A549 (cell line): ENCODE data around the gene FGFR3. TPM values are rescaled to one million over a fixed set of nuclear protein-coding genes. Genes with fewer than 3 reads are reported as not detected.

Source experiments
- ATAC-seq, 2 experiments: fragments of 200-7000 bp in 1 of 2; fragments of >200 bp in 1 of 2; cut with Nextera tagmentation in 1 of 2; cut with Tn5 transposase in 1 of 2; 3 replicates each; pipeline versions ENCODE4 v1.8.0 to v1.9.1; 2018 to 2020; ENCODE audit warnings: mild to moderate bottlenecking in 1 of 2, moderate library complexity in 1 of 2
- CTCF ChIA-PET: fragments of 300-600 bp; sonication (Branson Sonifier 250); formaldehyde crosslinking; extraction: SDS; loops from one replicate; lab custom pipeline; 2021; ENCODE audit warnings: antibody characterized with exemption, inconsistent platforms; lab: Yijun Ruan, JAX
- POLR2A ChIA-PET: fragments of 350-600 bp; formaldehyde crosslinking; extraction: SDS; loops from one replicate; lab custom pipeline; 2021; ENCODE audit warnings: antibody characterized with exemption, inconsistent platforms; lab: Yijun Ruan, JAX
- DNase-seq, 2 experiments: peaks; one replicate each; pipeline versions ENCODE4 v3.0.0 to v3.0.0-alpha.2; 2011 to 2016; ENCODE audit warnings: low read depth in 1 of 2, low spot score in 1 of 2
- FAIRE-seq: peaks from 2 replicates; lab custom pipeline; 2011; peaks lifted over from hg19 to GRCh38; lab: Jason Lieb, UNC
- H3K27ac ChIP-seq, 2 experiments: fragments of >200 bp; sonication (Bioruptor Twin); formaldehyde crosslinking; 3 replicates each; pipeline ENCODE4 v1.5.1; 2016 to 2017
- H3K4me1 ChIP-seq: fragments of >200 bp; sonication (Bioruptor Twin); formaldehyde crosslinking; 3 replicates; pipeline ENCODE4 v1.6.1; 2016
- H3K4me2 ChIP-seq: fragments of >200 bp; sonication (Bioruptor Twin); formaldehyde crosslinking; 3 replicates; pipeline ENCODE4 v1.6.1; 2016
- H3K4me3 ChIP-seq: fragments of >200 bp; sonication (Bioruptor Twin); formaldehyde crosslinking; 3 replicates; pipeline ENCODE4 v1.5.1; 2016
- H3K9me3 ChIP-seq: fragments of >200 bp; sonication (Bioruptor Twin); formaldehyde crosslinking; 3 replicates; pipeline ENCODE4 v1.6.1; 2016
- CBX2 ChIP-seq: fragments of 200-600 bp; sonication (generic); IDR thresholded peaks from 2 replicates; pipeline ENCODE4 v1.6.1; 2016; ENCODE audit warnings: low read depth, mild to moderate bottlenecking, borderline replicate concordance
- CEBPB ChIP-seq, 2 experiments: fragments of >200 bp in 1 of 2; sonication (Bioruptor Twin) in 1 of 2; formaldehyde crosslinking in 1 of 2; IDR thresholded peaks; 2 replicates each; pipeline ENCODE4 v1.6.1; 2012 to 2016
- CHD2 ChIP-seq: fragments of 150-350 bp; IDR thresholded peaks from 2 replicates; pipeline ENCODE4 v1.6.1; 2014; ENCODE audit warnings: low read length; ENCODE audit not compliant: partially characterized antibody
- CHD4 ChIP-seq: fragments of 200-600 bp; sonication (generic); IDR thresholded peaks from 2 replicates; pipeline ENCODE4 v1.6.1; 2016; ENCODE audit warnings: antibody characterized with exemption, mild to moderate bottlenecking, borderline replicate concordance
- EHMT2 ChIP-seq: fragments of 200-600 bp; sonication (generic); IDR thresholded peaks from 2 replicates; pipeline ENCODE4 v1.6.1; 2016; ENCODE audit warnings: antibody characterized with exemption, low read depth, mild to moderate bottlenecking, moderate library complexity
- FOXS1 ChIP-seq: fragments of 250-450 bp; sonication (Bioruptor Pico); IDR thresholded peaks from 2 replicates; pipeline ENCODE4 v1.5.0; 2020; ENCODE audit warnings: mild to moderate bottlenecking, moderate library complexity
- GATA3 ChIP-seq: IDR thresholded peaks from 2 replicates; pipeline ENCODE4 v1.6.1; 2012; ENCODE audit warnings: borderline replicate concordance
- HOXA7 ChIP-seq: fragments of 250-450 bp; sonication (Bioruptor Pico); IDR thresholded peaks from 2 replicates; pipeline ENCODE4 v1.5.0; 2020; ENCODE audit warnings: mild to moderate bottlenecking, moderate library complexity
- KDM1A ChIP-seq: fragments of 200-600 bp; sonication (generic); IDR thresholded peaks from 2 replicates; pipeline ENCODE4 v1.6.1; 2016; ENCODE audit warnings: low read depth, mild to moderate bottlenecking
- MAZ ChIP-seq: fragments of 150-350 bp; IDR thresholded peaks from 2 replicates; pipeline ENCODE4 v1.6.1; 2014; ENCODE audit warnings: antibody characterized with exemption, low read depth, low read length, borderline replicate concordance
- NFE2L2 ChIP-seq: fragments of 150-350 bp; conservative IDR thresholded peaks from 2 replicates; pipeline ENCODE4 v1.6.1; 2014; ENCODE audit warnings: low read length
- NPAS2 ChIP-seq: fragments of 250-450 bp; sonication (Bioruptor Pico); IDR thresholded peaks from 2 replicates; pipeline ENCODE4 v1.8.0; 2022; ENCODE audit warnings: mild to moderate bottlenecking, moderate library complexity, borderline replicate concordance
- NR3C1 ChIP-seq: fragments of >200 bp; sonication (Bioruptor Twin); formaldehyde crosslinking; IDR thresholded peaks from 3 replicates; pipeline ENCODE4 v1.6.1; 2017
- POLR2A ChIP-seq: IDR thresholded peaks from 2 replicates; pipeline ENCODE4 v1.6.1; 2012; ENCODE audit warnings: mild to moderate bottlenecking, low read length
- RAD21 ChIP-seq, 2 experiments: fragments of >200 bp in 1 of 2; sonication (Bioruptor Twin) in 1 of 2; formaldehyde crosslinking in 1 of 2; IDR thresholded peaks in 1 of 2; conservative IDR thresholded peaks in 1 of 2; 2 replicates in 1 of 2; 3 replicates in 1 of 2; pipeline ENCODE4 v1.6.1; 2012 to 2018; ENCODE audit warnings: inconsistent platforms in 1 of 2
- RARB ChIP-seq: fragments of 250-450 bp; sonication (Bioruptor Pico); IDR thresholded peaks from 2 replicates; pipeline ENCODE4 v1.8.0; 2021; ENCODE audit warnings: mild to moderate bottlenecking, moderate library complexity
- RFX5 ChIP-seq: fragments of 450-650 bp; IDR thresholded peaks from 2 replicates; pipeline ENCODE4 v1.7.1; 2014; ENCODE audit warnings: antibody characterized with exemption, mild to moderate bottlenecking, moderate library complexity
- SMC3 ChIP-seq: fragments of >200 bp; sonication (Bioruptor Twin); formaldehyde crosslinking; IDR thresholded peaks from 3 replicates; pipeline ENCODE4 v1.6.1; 2018; ENCODE audit warnings: inconsistent platforms
- SREBF2 ChIP-seq: fragments of 450-650 bp; IDR thresholded peaks from 2 replicates; pipeline ENCODE4 v1.6.1; 2014; ENCODE audit warnings: mild to moderate bottlenecking, moderate library complexity
- ZC3H11A ChIP-seq: fragments of 450-650 bp; IDR thresholded peaks from 2 replicates; pipeline ENCODE4 v1.6.1; 2014; ENCODE audit warnings: antibody characterized with exemption, mild to moderate bottlenecking
- WGBS: methylation state at CpG from one replicate; pipeline ENCODE4 v1.1.6; 2017; ENCODE audit errors: missing lambda C conversion rate; 5-methylcytosine and 5-hydroxymethylcytosine counted together
- polyA plus RNA-seq, 4 experiments: library from polyadenylated mRNA; depleted of rRNA in 3 of 4; stranded (reverse); fragments of >200 nt; fragmentation: RNase III in 1 of 4; extraction: RNeasy Plus Mini Kit Qiagen cat#74134 plus additional on column Dnase treatment in 1 of 4; gene quantifications; 2 replicates in 3 of 4; 3 replicates in 1 of 4; pipeline ENCODE4 v1.2.3, GENCODE V29; 2011 to 2017
- TF ChIP-seq, protein P1 (sequence below): fragments of >200 bp; sonication (Bioruptor Twin); formaldehyde crosslinking; IDR thresholded peaks from 3 replicates; pipeline ENCODE4 v1.6.1; 2016

Gene FGFR3
- polyA plus RNA-seq, 2 of the 4 experiments (the other 2 are of a cell fraction), result 1.9 to 4.8 TPM

DNA sequence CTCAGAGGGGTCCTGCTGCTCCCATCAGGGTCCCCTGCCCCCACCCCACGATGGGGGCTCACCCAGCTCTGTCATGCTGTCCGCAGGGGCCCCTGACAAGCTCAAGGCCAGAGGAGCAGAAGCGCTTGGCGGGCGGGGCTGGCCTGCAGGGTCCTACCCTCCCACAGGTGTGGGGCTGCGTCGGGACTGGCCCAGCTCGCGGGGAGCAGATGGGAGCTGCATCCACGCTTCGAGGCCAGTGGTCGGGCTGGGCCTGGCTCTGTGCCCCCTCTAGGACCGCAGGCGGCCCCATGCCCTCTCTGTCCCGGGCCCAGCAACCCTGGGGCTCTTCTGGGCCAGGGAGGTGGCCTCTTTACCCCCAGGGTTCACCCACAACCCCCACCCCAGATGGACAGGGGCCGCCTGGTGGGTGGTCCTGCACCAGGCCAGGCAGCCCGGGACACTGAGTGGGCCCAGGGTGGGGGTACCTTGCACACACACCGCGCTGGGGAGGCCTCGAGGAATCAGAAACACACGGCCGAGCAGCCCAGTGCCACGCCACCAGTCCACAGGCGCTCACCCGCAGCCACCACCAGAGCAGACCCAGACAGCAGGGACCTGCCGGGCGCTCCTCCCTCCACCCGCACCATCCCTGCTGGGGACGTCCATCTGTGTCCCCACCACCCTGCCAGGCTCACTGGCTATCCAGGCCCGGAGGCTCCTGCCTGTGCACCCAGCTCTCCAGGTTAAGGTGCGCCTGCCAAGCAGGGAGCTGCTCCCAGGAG lies 41.8 kb upstream of the FGFR3 start:
- no peak for ATAC-seq
- H3K4me3 ChIP-seq, result no peak overlapping the region
- no peak for DNase-seq
- no peak for TF ChIP-seq RARB (CRISPR knock-in tag)
- ChIA-PET POLR2A (no interaction called here), CTCF (interaction anchor here (0.9 to 13.8 kb wide), 3 partner anchors 61 to 149 kb away, joined by 3 to 227 read pairs (median 5); no protein-coding TSS in a partner anchor)
- no peaks in the 10 kb centered on the region for H3K9me3 ChIP-seq
- FAIRE-seq, result no peak
- 75% methylated on average over 4 of the region's 31 CpGs for WGBS
- no peak overlapping the region for H3K4me2 ChIP-seq
- H3K27ac ChIP-seq, result peak overlapping the region in 1 of 2 experiments; percentile 64; a peak in 2 of 6 replicates
- peaks cover 12% of the 10 kb centered on the region for H3K4me1 ChIP-seq

DNA sequence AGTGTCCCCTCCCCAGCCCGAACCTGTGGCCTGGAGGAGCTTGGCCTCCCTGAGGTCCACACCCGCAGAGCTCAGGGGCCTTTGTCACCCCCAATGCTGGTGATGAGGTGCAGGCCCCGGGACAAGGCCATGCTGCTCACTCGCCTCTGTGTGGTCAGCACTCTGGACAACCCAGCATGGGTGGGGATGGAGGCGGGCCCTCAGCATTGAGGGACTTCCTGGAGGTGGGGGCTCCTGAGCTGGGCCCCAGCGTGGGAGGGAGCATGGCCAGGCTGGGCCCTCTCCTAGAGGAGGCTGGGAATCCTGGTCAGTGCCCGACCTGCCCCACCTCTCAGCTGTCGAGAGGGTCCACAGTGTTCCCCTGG lies 41.2 kb upstream of the FGFR3 start:
- Histone ChIP-seq H3K4me3 (no peak overlapping the region), H3K4me2 (no peak overlapping the region), H3K27ac (peak overlapping the region in 1 of 2 experiments; percentile 64; a peak in 2 of 6 replicates), H3K4me1 (peaks cover 12% of the 10 kb centered on the region)
- no CpG with 5 or more reads among the region's 8 CpGs for WGBS
- no peak for DNase-seq
- no peak for FAIRE-seq
- peak in 1 of 2 experiments; percentile 6; a peak in 2 of 6 replicates for ATAC-seq
- CTCF ChIA-PET, result interaction anchor here (0.9 to 13.8 kb wide), 4 partner anchors 16 to 148 kb away, joined by 3 to 227 read pairs (median 4); no protein-coding TSS in a partner anchor
- TF ChIP-seq SMC3 (no peak), KDM1A (no peak)
- TF ChIP-seq, all 56 proteins: peak for 0
- H3K9me3 ChIP-seq, result no peaks in the 10 kb centered on the region
- POLR2A ChIA-PET, result no interaction called here

DNA sequence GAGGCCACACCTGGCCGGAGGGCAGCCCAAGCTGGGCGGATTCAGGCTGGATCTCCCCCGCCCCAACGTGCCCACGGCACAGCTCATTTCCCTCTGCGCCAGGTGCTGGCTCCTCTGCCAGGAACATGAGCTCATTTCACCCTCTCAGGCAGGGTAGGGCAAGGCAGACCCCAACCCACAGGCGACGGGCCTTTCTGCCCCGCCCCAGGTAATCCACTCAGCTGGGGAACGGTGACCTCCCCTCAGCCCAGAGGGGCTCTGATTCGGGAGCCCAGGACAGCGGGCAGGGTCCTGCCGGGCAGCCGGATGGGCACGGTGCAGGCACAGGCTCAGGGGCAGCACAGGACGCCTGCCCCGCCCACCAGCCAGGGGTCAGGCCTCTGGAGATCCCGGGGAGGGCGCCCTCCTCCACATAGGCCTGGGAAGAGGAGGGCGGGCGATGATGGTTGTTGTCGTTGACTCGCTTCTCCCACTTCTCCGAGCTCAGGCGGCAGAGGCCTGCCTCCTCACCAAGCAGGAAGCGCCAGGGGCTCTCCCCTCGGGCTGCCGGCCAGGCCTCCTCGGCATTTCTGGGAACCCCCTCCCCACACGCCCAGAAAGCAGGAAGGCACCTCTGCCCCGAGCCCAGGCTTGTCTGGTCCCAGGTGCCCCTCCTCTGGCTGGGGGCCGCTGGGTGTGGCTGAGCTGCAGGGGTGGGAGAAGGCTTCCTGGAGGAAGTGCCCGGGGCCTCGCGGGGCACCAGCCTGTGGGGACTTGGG lies 40.6 kb upstream of the FGFR3 start:
- Histone ChIP-seq H3K4me1 (peaks cover 12% of the 10 kb centered on the region), H3K4me3 (no peak overlapping the region), H3K27ac (peak overlapping the region in 1 of 2 experiments; percentile 64; a peak in 2 of 6 replicates), H3K4me2 (no peak overlapping the region), H3K9me3 (no peaks in the 10 kb centered on the region)
- TF ChIP-seq NR3C1 (no peak), CEBPB (IDR thresholded peaks at IDR 0.05) (no peak), EHMT2 (no peak), SREBF2 (no peak), RFX5 (no peak), FOXS1 (CRISPR knock-in tag) (no peak), NFE2L2 (no peak), GATA3 (no peak), RARB (CRISPR knock-in tag) (no peak), CHD2 (no peak), CHD4 (no peak), SMC3 (no peak), MAZ (no peak), POLR2A (no peak), HOXA7 (CRISPR knock-in tag) (no peak), RAD21 (conservative IDR thresholded peaks at IDR 0.05 in 1 of 2, IDR thresholded peaks at IDR 0.05 in 1 of 2) (no peak), CBX2 (no peak), ZC3H11A (no peak), NPAS2 (no peak)
- TF ChIP-seq, protein P1, sequence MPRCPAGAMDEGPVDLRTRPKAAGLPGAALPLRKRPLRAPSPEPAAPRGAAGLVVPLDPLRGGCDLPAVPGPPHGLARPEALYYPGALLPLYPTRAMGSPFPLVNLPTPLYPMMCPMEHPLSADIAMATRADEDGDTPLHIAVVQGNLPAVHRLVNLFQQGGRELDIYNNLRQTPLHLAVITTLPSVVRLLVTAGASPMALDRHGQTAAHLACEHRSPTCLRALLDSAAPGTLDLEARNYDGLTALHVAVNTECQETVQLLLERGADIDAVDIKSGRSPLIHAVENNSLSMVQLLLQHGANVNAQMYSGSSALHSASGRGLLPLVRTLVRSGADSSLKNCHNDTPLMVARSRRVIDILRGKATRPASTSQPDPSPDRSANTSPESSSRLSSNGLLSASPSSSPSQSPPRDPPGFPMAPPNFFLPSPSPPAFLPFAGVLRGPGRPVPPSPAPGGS, result no peak
- ChIA-PET POLR2A (no interaction called here), CTCF (interaction anchor here (0.9 to 13.8 kb wide), 4 partner anchors 15 to 147 kb away, joined by 3 to 227 read pairs (median 4); no protein-coding TSS in a partner anchor)
- ATAC-seq, result peak in 1 of 2 experiments; percentile 34; a peak in 3 of 6 replicates
- FAIRE-seq, result no peak
- no peak for DNase-seq
- 92% methylated on average over 6 of the region's 35 CpGs for WGBS
